HEK293T (cell line): ENCODE measurements around the gene TRPC4AP.

Source experiments
- BHLHE40 ChIP-seq: fragments of 450-650 bp; IDR thresholded peaks from 2 replicates; pipeline ENCODE4 v1.6.1; 2016; ENCODE audit warnings: mild to moderate bottlenecking, moderate library complexity, borderline replicate concordance
- ELF4 ChIP-seq: fragments of 450-650 bp; IDR thresholded peaks from 2 replicates; pipeline ENCODE4 v1.6.1; 2017; ENCODE audit warnings: antibody characterized with exemption
- FOXA1 ChIP-seq: fragments of 450-650 bp; IDR thresholded peaks from 2 replicates; pipeline ENCODE4 v1.6.1; 2016; ENCODE audit warnings: mild to moderate bottlenecking
- L3MBTL2 ChIP-seq: fragments of 450-650 bp; conservative IDR thresholded peaks from 2 replicates; pipeline ENCODE4 v1.6.1; 2016; ENCODE audit warnings: mild to moderate bottlenecking
- TARDBP ChIP-seq: fragments of 450-650 bp; IDR thresholded peaks from 2 replicates; pipeline ENCODE4 v1.6.1; 2016

DNA sequence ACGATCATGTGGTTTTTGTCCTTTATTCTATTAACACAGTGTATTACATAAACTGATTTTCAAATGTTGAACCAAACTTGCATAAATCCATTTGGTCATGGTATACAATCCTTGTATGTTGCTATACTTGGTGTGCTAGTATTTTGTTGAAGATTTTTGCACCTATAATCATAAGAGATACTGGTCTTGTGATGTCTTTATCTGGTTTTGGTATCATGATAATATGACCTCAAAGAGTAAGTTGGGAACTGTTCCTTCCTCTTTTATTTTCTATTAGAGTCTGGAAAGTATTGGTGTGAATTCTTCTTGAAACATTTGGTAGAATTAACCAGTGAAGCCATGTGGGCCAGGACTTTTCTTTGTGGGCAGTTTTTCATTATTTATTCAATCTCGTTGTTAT, 65.3 kb downstream of the TRPC4AP start:
- TF ChIP-seq TARDBP (no peak), ELF4 (no peak), FOXA1 (no peak), BHLHE40 (no peak), L3MBTL2 (no peak)
